H4 (cell line): Measurements from ENCODE around the gene SYCE1. TPM values are rescaled to one million over a fixed set of nuclear protein-coding genes. Genes with fewer than 3 reads are reported as not detected.
"Not testable (repeated sequence)": the region's sequence is repeated elsewhere in the genome, so short reads cannot be mapped to it uniquely, and the experiment has no call there.

ENCODE experiments used
- DNase-seq: peaks from one replicate; pipeline ENCODE4 v3.0.0-alpha.2; 2015; ENCODE audit warnings: low spot score
- total RNA-seq: library from RNA; depleted of rRNA; stranded (reverse); fragments of >200 nt; shearing (Covaris generic); gene quantifications from 2 replicates; pipeline ENCODE4 v1.2.3, GENCODE V29; 2014; rRNA removed

The SYCE1 gene, protein sequence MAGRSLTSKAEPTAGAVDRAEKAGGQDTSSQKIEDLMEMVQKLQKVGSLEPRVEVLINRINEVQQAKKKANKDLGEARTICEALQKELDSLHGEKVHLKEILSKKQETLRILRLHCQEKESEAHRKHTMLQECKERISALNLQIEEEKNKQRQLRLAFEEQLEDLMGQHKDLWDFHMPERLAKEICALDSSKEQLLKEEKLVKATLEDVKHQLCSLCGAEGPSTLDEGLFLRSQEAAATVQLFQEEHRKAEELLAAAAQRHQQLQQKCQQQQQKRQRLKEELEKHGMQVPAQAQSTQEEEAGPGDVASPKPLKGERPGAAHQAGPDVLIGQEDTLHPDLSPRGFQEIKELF
- total RNA-seq: not detected in 2 replicates

DNA sequence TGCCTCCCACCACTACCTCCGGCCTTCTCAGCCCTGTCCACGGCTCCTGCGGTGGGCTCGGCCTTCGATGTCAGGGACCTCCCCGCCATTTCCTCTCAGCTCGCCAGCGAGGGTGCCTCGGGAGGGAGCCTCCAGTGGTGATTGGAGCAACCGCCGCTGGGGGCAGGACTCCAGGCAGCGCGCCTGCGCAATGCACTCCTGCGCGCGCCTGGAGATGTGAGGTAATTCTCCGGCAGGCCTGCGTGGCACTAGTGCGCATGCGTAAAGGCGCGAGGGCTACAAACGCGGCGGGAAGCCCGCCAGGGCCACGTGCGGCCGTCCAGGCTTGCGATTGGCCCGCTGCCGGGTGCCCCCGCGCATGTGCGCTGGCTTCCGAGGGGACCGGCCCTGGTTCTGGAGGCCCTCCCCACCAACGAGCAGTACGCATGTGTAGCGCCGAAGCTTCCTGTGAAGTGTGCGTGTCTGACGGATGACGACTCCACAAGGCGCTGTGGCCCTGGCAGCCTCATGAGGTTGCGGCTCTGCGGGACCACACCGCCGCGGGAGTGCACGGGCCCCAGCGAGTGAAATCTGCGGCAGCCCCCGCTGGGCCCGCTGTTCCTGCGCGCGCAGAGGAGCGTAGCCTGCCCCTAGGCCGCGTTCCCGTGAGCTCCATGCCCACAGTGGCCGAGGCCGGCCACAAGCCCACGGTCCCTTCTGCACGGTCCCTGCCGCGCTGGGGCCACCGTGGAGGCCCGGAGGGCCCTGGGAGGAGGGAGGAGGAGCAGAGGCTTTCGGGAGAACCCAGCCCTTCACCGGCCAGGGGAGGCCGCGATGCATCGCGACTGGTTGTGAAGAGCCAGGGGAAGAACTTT, at the start of gene SYCE1:
TSS of gene SYCE1 (minus strand) at position 143 of the 854 bp plus-strand sequence. CDS start at position 89, 54 bp downstream.
- DNase-seq: no peak

GRCh38 chr10:133614830-133615580, 49.6 kb upstream of the SYCE1 start:
- no peak for DNase-seq

GRCh38 chr10:133613699-133614098, 48.3 kb upstream of the SYCE1 start:
- DNase-seq: no peak

DNA sequence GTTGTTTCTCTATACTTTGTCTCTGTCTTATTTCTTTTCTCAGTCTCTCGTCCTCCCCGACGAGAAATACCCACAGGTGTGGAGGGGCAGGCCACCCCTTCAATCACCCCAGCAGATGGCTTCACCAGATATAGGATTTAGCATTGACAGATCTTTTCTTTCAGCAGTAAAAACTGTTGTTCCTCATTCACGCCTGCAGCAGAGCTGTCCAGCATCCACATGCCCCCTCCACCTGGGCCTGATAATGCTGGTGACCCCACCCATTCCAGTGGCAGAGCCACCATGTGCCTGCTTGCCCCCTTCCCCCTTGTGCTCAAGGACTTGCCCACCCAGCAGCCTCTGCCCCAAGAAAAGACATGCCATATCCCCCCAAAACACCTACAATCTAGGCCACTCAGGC, 45.7 kb upstream of the SYCE1 start:
- no peak for DNase-seq

DNA sequence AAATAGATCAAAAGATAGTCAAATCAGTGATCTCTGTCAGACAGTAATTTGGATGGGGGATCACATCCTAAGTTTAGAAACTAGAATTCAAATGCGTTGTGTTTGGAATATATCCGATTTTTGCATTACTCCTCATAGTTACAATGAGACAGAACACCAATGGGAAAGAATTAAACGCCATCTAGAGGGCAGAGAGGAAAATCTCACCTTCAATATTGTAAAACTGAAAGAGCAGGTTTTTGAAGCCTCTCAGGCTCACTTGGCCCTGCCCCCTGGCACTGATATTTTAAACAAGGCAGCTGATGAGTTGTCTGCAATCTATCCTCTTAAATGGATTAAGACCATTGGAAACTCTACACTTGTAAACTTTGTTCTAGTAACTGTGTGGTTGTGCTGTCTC, 43.5 kb upstream of the SYCE1 start:
- no peak for DNase-seq

DNA sequence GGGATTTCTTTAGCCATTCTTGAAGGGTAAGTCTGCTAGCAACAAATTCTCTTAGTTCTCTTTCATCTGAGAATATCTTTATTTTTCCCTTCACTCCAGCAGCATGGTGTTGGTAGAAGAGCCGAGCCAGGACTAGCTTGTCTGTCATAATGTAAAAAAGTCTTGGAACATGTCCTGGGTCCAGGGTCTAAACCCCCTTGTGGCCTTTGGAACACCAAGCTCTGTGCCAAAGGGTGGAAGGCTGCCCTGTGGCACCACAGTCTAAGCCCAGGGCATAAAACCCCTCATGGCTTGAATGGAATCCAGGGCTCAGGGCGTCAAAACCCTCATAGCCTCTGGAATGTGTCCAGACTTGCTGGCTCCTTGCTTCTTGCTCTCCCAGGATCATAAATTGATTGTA, 38.1 kb upstream of the SYCE1 start:
- not testable (repeated sequence) for DNase-seq

DNA sequence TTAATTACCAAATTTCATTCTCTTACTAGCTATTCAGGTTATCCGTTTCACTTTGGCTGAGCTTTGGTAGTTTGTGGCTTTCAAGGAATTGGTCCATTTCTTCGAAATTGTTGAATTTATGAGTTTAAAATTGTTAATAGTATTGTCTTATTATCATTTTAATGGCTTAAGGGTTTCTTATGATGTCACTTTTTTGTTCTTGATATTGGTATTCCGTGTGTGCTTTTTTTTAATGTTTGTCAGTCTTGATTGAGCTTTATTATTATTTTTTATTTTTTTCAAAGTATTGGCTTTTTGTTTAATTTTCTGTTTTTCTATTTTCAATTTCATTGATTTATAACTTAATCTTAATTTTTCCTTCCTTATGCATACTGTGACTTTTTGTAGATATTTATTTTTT, 35.3 kb upstream of the SYCE1 start:
- no peak for DNase-seq

- DNase-seq: not testable (repeated sequence)
Measured at GRCh38 chr10:133599869-133600268, 34.5 kb upstream of the SYCE1 start.

DNA sequence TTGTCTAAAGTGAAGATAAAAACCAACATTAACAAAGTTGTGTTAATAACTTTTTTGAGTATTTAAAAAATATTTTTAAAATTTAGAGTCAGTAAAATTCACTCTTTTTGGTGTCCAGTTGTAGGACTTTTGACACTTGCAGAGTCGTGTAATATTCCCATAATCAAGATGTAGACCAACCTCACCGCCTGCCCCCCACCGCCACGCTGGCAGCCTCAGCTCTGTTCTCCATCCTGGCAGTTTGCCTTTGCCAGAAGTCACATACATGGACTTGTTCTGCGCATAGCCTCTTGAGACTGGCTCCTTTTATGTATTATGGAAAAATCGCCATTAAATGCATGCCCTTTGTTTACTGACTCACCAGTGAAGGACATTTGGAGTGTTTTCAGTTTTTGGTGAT, 27.3 kb upstream of the SYCE1 start:
- no peak for DNase-seq

DNA sequence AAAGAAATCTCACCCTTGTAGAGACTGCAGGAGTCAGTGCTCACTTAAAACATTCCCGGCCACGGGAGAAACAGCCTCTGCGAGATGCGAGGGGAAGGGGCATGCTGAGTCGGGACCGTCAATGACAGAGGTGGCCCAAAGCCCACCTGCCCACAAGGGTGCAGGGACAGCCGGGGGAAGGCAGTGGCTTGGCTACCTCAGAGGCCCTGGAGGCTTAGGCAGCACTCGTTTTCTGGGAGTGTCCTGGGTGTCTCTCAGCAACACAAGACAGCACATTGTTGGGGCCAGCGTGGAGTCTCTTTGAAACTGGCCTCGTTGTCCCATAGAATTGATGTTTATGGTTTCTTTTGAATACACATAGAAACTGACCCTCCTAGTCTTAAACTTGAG, 25.6 kb upstream of the SYCE1 start:
- DNase-seq: no peak

- no peak for DNase-seq
Measured at GRCh38 chr10:133590226-133590969, 25.0 kb upstream of the SYCE1 start.

DNA sequence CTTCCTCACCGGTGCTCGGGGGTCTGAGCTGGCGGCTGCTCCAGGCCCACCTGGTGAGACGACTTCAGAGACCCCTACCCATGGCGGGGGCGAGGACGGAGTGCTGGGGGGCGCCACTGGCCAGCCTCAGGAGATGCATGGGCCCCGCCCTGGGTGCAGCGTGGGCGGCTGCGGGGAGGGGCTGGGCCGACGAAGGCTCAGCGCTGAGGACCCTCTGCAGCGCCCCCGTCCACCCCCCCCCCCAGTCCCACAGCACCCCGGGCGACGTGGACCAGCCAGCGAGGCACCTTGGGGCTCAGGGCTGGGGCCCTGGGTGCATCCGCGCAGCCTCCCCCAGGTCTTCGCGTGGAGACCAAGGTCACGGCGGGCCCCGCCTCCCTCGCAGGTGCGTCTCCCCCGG, 11.7 kb upstream of the SYCE1 start:
- not testable (repeated sequence) for DNase-seq

GRCh38 chr10:133573460-133573859, 8.1 kb upstream of the SYCE1 start:
- DNase-seq: not testable (repeated sequence)

DNA sequence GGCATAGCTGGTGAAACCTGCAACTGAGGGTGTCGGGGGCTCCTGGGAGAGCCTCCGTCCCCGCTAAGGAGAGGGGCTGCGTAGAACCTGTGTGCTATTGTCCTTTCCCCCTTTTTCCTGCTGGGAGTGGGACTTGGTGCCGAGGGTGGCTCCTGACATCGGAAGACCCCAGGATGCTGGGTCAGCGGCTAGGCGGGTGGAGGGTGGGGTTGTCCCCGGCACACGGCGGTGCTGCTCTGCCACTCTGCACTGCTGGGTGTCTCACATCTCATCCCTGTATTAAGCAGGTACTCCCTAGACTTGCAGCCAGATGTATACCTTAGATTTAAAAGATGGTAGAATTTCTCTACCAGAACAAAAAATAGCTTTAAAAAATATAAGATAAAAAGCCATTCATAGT, 6.7 kb upstream of the SYCE1 start:
- not testable (repeated sequence) for DNase-seq

DNA sequence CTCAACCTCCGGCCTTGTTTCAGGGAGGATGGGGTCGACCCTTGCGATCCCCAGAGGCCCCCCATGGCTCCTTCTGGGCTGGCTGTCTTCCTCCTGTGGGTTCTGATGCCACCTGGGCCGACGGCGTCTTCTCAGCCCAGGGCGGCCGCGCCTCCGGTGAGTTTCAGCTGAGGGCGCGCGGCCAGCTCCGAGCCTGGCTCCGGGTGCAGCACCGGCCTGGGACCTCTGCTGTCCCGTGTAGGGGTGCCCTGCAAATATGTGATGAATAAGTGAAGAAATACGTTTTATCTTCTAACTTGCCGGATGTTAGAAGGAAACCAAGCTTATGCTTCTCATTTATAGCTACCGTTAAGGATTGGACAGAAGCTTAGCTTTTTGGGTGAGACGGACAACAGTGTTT, 4.4 kb upstream of the SYCE1 start:
- not testable (repeated sequence) for DNase-seq

- DNase-seq: not testable (repeated sequence)
Measured at GRCh38 chr10:133568831-133569527, 3.6 kb upstream of the SYCE1 start.

- DNase-seq: no peak
Measured at GRCh38 chr10:133568287-133568614, 2.9 kb upstream of the SYCE1 start.

- DNase-seq: no peak
Measured at GRCh38 chr10:133567609-133568286, 2.4 kb upstream of the SYCE1 start.

DNA sequence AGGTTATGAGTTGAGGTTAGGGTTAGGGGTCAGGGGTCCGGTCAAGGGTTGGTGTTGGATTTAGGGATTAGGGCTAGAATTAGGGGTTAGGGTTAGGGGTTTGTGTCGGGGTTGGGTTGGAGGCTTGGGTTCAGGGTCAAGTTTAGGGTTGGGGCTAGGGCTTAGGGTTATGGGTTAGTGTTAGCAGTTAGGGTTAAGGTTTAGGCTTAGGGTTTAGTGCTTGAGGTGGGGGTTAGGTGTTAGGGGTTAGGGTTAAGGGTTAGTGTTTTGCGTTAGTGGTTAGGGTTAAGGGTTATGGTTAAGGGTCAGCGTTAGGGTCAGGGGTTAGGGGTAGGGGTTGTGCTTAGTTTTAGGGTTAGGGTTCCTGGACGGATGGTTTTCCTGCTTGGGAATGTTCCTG, 1.7 kb upstream of the SYCE1 start:
- no peak for DNase-seq

- no peak for DNase-seq
Measured at GRCh38 chr10:133564816-133565215, 567 bp downstream of the SYCE1 start.
